H1 (cell line): Measurements from ENCODE around the gene MTHFS. TPM values are rescaled to one million over a fixed set of nuclear protein-coding genes. Genes with fewer than 3 reads are reported as not detected.

Experiments
- CTCF ChIA-PET: fragments of 300-600 bp; sonication (Branson Sonifier 250); formaldehyde crosslinking; loops from one replicate; lab custom pipeline; 2021; ENCODE audit not compliant: partially characterized antibody; lab: Charles Lee
- POLR2A ChIA-PET: fragments of 300-600 bp; sonication (Branson Sonifier 250); formaldehyde crosslinking; loops from one replicate; lab custom pipeline; 2021; ENCODE audit warnings: inconsistent platforms; ENCODE audit not compliant: partially characterized antibody; lab: Charles Lee
- DNase-seq, 2 experiments: peaks; one replicate each; pipeline versions ENCODE4 v3.0.0 to v3.0.0-alpha.2; 2010 to 2022; ENCODE audit warnings: low spot score in 2 of 2, low read depth in 1 of 2, mixed read lengths in 1 of 2
- FAIRE-seq: peaks from 2 replicates; lab custom pipeline; 2011; peaks lifted over from hg19 to GRCh38; lab: Jason Lieb, UNC
- H2AFZ ChIP-seq: 2 replicates; pipeline ENCODE4 v1.8.1; 2012; ENCODE audit warnings: low read length, inconsistent platforms
- H2AK5ac ChIP-seq: 2 replicates; pipeline ENCODE4 v1.6.1; 2013; ENCODE audit warnings: low read depth, low read length
- H2BK120ac ChIP-seq: replicated peaks from 2 replicates; pipeline ENCODE3; 2013; ENCODE audit warnings: low read depth, low read length, inconsistent platforms
- H2BK12ac ChIP-seq: 2 replicates; pipeline ENCODE4 v1.6.1; 2013; ENCODE audit warnings: low read depth, low read length
- H2BK15ac ChIP-seq: 2 replicates; pipeline ENCODE4 v1.6.1; 2013; ENCODE audit warnings: low read length
- H2BK20ac ChIP-seq: 2 replicates; pipeline ENCODE4 v1.6.1; 2013; ENCODE audit warnings: low read length
- H2BK5ac ChIP-seq: 2 replicates; pipeline ENCODE4 v1.6.1; 2013; ENCODE audit warnings: low read depth, low read length
- H3K14ac ChIP-seq: 2 replicates; pipeline ENCODE4 v1.6.1; 2013; ENCODE audit warnings: inconsistent platforms; ENCODE audit not compliant: insufficient read length
- H3K18ac ChIP-seq: 2 replicates; pipeline ENCODE4 v1.6.1; 2013; ENCODE audit warnings: low read length; ENCODE audit errors: extremely low read depth
- H3K23ac ChIP-seq: 2 replicates; pipeline ENCODE4 v1.6.1; 2013; ENCODE audit warnings: inconsistent platforms; ENCODE audit not compliant: insufficient read length
- H3K23me2 ChIP-seq: 2 replicates; pipeline ENCODE4 v1.6.1; 2013; ENCODE audit warnings: low read depth, low read length
- H3K27ac ChIP-seq: 2 replicates; pipeline ENCODE4 v1.6.1; 2011; ENCODE audit warnings: low read depth, low read length, inconsistent platforms
- H3K27me3 ChIP-seq, 4 experiments: replicated peaks in 1 of 4; 1 replicate in 1 of 4; 2 replicates in 3 of 4; pipeline versions ENCODE4 v1.6.1 to v1.8.1; 2011 to 2013; ENCODE audit warnings: low read length in 3 of 4, mild to moderate bottlenecking in 3 of 4, inconsistent platforms in 2 of 4, mixed read lengths in 2 of 4, moderate library complexity in 1 of 4; ENCODE audit not compliant: control insufficient read depth in 3 of 4, insufficient read depth in 3 of 4; ENCODE audit errors: extremely low read depth in 1 of 4
- H3K36me3 ChIP-seq, 4 experiments: 2 replicates each; pipeline versions ENCODE4 v1.6.1 to v1.8.1; 2011 to 2013; ENCODE audit warnings: mild to moderate bottlenecking in 4 of 4, low read length in 3 of 4, moderate library complexity in 2 of 4, control low read depth in 1 of 4, inconsistent platforms in 1 of 4; ENCODE audit not compliant: insufficient read depth in 4 of 4, control insufficient read depth in 2 of 4
- H3K4ac ChIP-seq: replicated peaks from 2 replicates; pipeline ENCODE3; 2013; ENCODE audit warnings: low read length, low read depth, mixed read lengths, inconsistent platforms; ENCODE audit not compliant: insufficient read length
- H3K4me1 ChIP-seq, 4 experiments: replicated peaks in 1 of 4; 1 replicate in 1 of 4; 2 replicates in 3 of 4; pipeline versions ENCODE4 v1.6.1 to v1.8.1; 2011 to 2013; ENCODE audit warnings: low read length in 3 of 4, inconsistent platforms in 2 of 4, mixed read lengths in 1 of 4; ENCODE audit not compliant: insufficient read depth in 4 of 4, control insufficient read depth in 3 of 4
- H3K4me2 ChIP-seq, 2 experiments: 2 replicates each; pipeline versions ENCODE4 v1.6.1 to v1.8.1; 2011 to 2013; ENCODE audit warnings: low read depth in 2 of 2, low read length in 2 of 2, control low read depth in 1 of 2, inconsistent platforms in 1 of 2, mild to moderate bottlenecking in 1 of 2; ENCODE audit not compliant: insufficient read depth in 1 of 2
- H3K4me3 ChIP-seq, 4 experiments: fragments of 200-600, 300-600 bp in 1 of 4; sonication (generic), shearing (Covaris generic), sonication (Bioruptor Twin) in 1 of 4; 2 replicates each; pipeline versions ENCODE4 v1.5.1 to v1.8.1; 2011 to 2016; ENCODE audit warnings: low read length in 4 of 4, low read depth in 3 of 4, control low read depth in 2 of 4, inconsistent platforms in 2 of 4, mild to moderate bottlenecking in 2 of 4, mixed read lengths in 1 of 4, moderate library complexity in 1 of 4; ENCODE audit not compliant: insufficient read depth in 2 of 4; ENCODE audit errors: extremely low read depth in 1 of 4
- H3K56ac ChIP-seq: replicated peaks from 2 replicates; pipeline ENCODE3; 2013; ENCODE audit warnings: low read depth, mild to moderate bottlenecking, mixed read lengths, low read length, inconsistent platforms; ENCODE audit not compliant: insufficient read length
- H3K79me1 ChIP-seq: 2 replicates; pipeline ENCODE4 v1.6.1; 2013; ENCODE audit warnings: low read depth, low read length, control low read depth
- H3K79me2 ChIP-seq, 2 experiments: 2 replicates each; pipeline versions ENCODE4 v1.6.1 to v1.8.1; 2012 to 2013; ENCODE audit warnings: low read length in 2 of 2, mild to moderate bottlenecking in 2 of 2, inconsistent platforms in 1 of 2; ENCODE audit not compliant: insufficient read depth in 2 of 2, control insufficient read depth in 1 of 2
- H3K9ac ChIP-seq, 4 experiments: replicated peaks in 1 of 4; 1 replicate in 1 of 4; 2 replicates in 3 of 4; pipeline versions ENCODE4 v1.6.1 to v1.8.1; 2011 to 2013; ENCODE audit warnings: low read depth in 3 of 4, low read length in 3 of 4, control low read depth in 2 of 4, mild to moderate bottlenecking in 2 of 4, moderate library complexity in 2 of 4, inconsistent platforms in 1 of 4; ENCODE audit errors: extremely low read depth in 1 of 4
- H3K9me3 ChIP-seq, 2 experiments: 2 replicates each; pipeline versions ENCODE4 v1.6.1 to v1.8.1; 2012 to 2013; ENCODE audit warnings: mild to moderate bottlenecking in 2 of 2, moderate library complexity in 2 of 2, control low read depth in 1 of 2, inconsistent platforms in 1 of 2, low read depth in 1 of 2, low read length in 1 of 2, mixed read lengths in 1 of 2; ENCODE audit not compliant: insufficient read depth in 2 of 2
- H4K20me1 ChIP-seq, 2 experiments: replicated peaks in 1 of 2; 2 replicates each; pipeline versions ENCODE3 to v1.8.1; 2011 to 2013; ENCODE audit warnings: inconsistent platforms in 2 of 2, low read length in 2 of 2, mild to moderate bottlenecking in 1 of 2; ENCODE audit not compliant: insufficient read depth in 2 of 2, control insufficient read depth in 1 of 2
- H4K5ac ChIP-seq: 2 replicates; pipeline ENCODE4 v1.6.1; 2013; ENCODE audit warnings: low read length, low read depth, mixed read lengths, inconsistent platforms; ENCODE audit not compliant: insufficient read length
- H4K8ac ChIP-seq: 2 replicates; pipeline ENCODE4 v1.8.0; 2013; ENCODE audit warnings: mild to moderate bottlenecking, moderate library complexity, low read length, inconsistent platforms; ENCODE audit not compliant: insufficient read depth; ENCODE audit errors: extremely low read depth
- H4K91ac ChIP-seq: replicated peaks from 2 replicates; pipeline ENCODE3; 2013; ENCODE audit warnings: low read length, mixed read lengths, inconsistent platforms; ENCODE audit not compliant: insufficient read length
- ATF3 ChIP-seq: IDR thresholded peaks from 2 replicates; pipeline ENCODE4 v1.6.1; 2011; ENCODE audit warnings: low read depth, mild to moderate bottlenecking, low read length; ENCODE audit not compliant: insufficient read depth
- EP300 ChIP-seq, 2 experiments: IDR thresholded peaks; 1 replicate in 1 of 2; 2 replicates in 1 of 2; pipeline ENCODE4 v1.6.1; 2011 to 2012; ENCODE audit warnings: low read depth in 2 of 2, low read length in 2 of 2, mild to moderate bottlenecking in 2 of 2, borderline replicate concordance in 1 of 2, inconsistent platforms in 1 of 2, moderate library complexity in 1 of 2
- HDAC2 ChIP-seq, 2 experiments: fragments of 300-600 bp in 1 of 2; sonication (generic) in 1 of 2; IDR thresholded peaks; 2 replicates each; pipeline ENCODE4 v1.6.1; 2011 to 2012; ENCODE audit warnings: low read depth in 2 of 2, low read length in 2 of 2, mild to moderate bottlenecking in 2 of 2, moderate library complexity in 2 of 2, borderline replicate concordance in 1 of 2, inconsistent platforms in 1 of 2
- MAFK ChIP-seq: IDR thresholded peaks from 2 replicates; pipeline ENCODE4 v1.6.1; 2012; ENCODE audit warnings: low read depth, mild to moderate bottlenecking, improper control_type of control experiment, low read length
- SIX5 ChIP-seq: IDR thresholded peaks from 2 replicates; pipeline ENCODE4 v1.6.1; 2011; ENCODE audit warnings: mild to moderate bottlenecking, low read depth, low read length
- TCF12 ChIP-seq: IDR thresholded peaks from 2 replicates; pipeline ENCODE4 v1.6.1; 2011; ENCODE audit warnings: low read depth, mild to moderate bottlenecking, low read length
- TEAD4 ChIP-seq: IDR thresholded peaks from 2 replicates; pipeline ENCODE4 v1.6.1; 2012; ENCODE audit warnings: low read depth, low read length, inconsistent platforms, mixed read lengths
- USF2 ChIP-seq: IDR thresholded peaks from 2 replicates; pipeline ENCODE4 v1.6.1; 2011; ENCODE audit warnings: low read length, improper control_type of control experiment
- WGBS, 2 experiments: shearing (Covaris generic) in 1 of 2; methylation state at CpG; one replicate each; pipeline versions ENCODE4 v1.1.6 to v1.1.7; 2013 to 2015; ENCODE audit warnings: low lambda C conversion rate in 2 of 2, mixed read lengths in 2 of 2, inconsistent platforms in 1 of 2, low coverage in 1 of 2, missing lambda C conversion rate in 1 of 2; ENCODE audit not compliant: insufficient replicate concordance in 2 of 2, insufficient coverage in 1 of 2, insufficient read length in 1 of 2; ENCODE audit errors: extremely low coverage in 1 of 2, missing lambda C conversion rate in 1 of 2; 5-methylcytosine and 5-hydroxymethylcytosine counted together
- polyA plus RNA-seq, 7 experiments: library from polyadenylated mRNA; depleted of rRNA in 3 of 7; stranded (reverse) in 5 of 7; unstranded in 2 of 7; fragments of >200 nt in 5 of 7; fragments of 200-250 nt in 2 of 7; gene quantifications; 1 replicate in 5 of 7; 2 replicates in 1 of 7; 4 replicates in 1 of 7; pipeline versions ENCODE4 v1.2.1 to v1.2.3, GENCODE V29; 2011 to 2013; ENCODE audit warnings: missing spikeins in 2 of 7, mixed read lengths in 2 of 7
- total RNA-seq: library from RNA; stranded (reverse); fragmentation: NEBNext Ultra II Directional; extraction: Animal tissue kit (Norgen Biotek cat#: 25700); gene quantifications from 2 replicates; pipeline ENCODE4 v1.2.1, GENCODE V29; 2021
- TF ChIP-seq, protein P1 (sequence below), 3 experiments: IDR thresholded peaks; 1 replicate in 2 of 3; 2 replicates in 1 of 3; pipeline versions ENCODE4 v1.5.1 to v1.6.1; 2011; ENCODE audit warnings: low read length in 3 of 3, mild to moderate bottlenecking in 3 of 3, inconsistent platforms in 2 of 3, low read depth in 1 of 3, moderate library complexity in 1 of 3; ENCODE audit not compliant: insufficient read depth in 1 of 3; ENCODE audit errors: control extremely low read depth in 1 of 3

MTHFS gene
- total and polyA plus RNA-seq, 2 of the 8 experiments (the other 6 are each of a cell fraction or from before 2014, with no cell fraction given): 27.3 to 37.2 TPM

DNA sequence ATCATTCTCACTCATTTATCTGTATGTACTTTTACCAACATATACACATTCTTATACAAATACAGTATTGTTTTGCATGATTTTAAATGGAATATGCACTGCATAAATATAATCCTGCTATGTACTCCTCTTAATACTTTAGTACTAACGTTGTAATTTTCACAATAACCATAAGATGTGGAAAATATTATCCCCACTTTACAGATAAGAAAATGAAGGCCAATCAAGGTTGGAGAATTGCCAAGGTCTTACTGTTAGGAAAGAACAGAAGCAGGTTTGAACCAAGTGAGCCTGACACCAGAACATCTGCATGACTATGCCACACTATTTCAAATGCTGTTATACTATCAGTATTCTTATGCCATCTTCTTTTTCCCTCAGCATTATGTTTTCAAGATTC is 41.3 kb upstream of the MTHFS start:
- H2AFZ ChIP-seq: no peak overlapping the region
- H3K79me1 ChIP-seq: no peaks in the 10 kb centered on the region
- no peak overlapping the region for H2BK15ac ChIP-seq
- CTCF ChIA-PET: no interaction called here
- no peak for FAIRE-seq
- no peak overlapping the region for H4K91ac ChIP-seq
- H3K4me1 ChIP-seq: no peaks in the 10 kb centered on the region; a peak in 1 of 7 replicates
- 86% methylated on average over 1 of the region's 1 CpG; no CpG with 5 or more reads in 1 of the 2 experiments for whole genome bisulfite sequencing, 2 experiments
- no peak overlapping the region for H3K14ac ChIP-seq
- no peak overlapping the region for H3K18ac ChIP-seq
- H3K4me2 ChIP-seq: no peak overlapping the region
- no peak overlapping the region for H2BK12ac ChIP-seq
- POLR2A ChIA-PET: no interaction called here
- no peak overlapping the region for H3K56ac ChIP-seq
- no peak overlapping the region for H4K5ac ChIP-seq
- no peaks in the 10 kb centered on the region for H3K27me3 ChIP-seq
- H3K9ac ChIP-seq: no peak overlapping the region
- H3K4me3 ChIP-seq: no peak overlapping the region
- H2BK20ac ChIP-seq: no peak overlapping the region
- H2BK120ac ChIP-seq: no peak overlapping the region
- no peak overlapping the region for H3K23ac ChIP-seq
- H3K9me3 ChIP-seq: no peaks in the 10 kb centered on the region
- H3K27ac ChIP-seq: no peak overlapping the region
- H3K79me2 ChIP-seq: no peaks in the 10 kb centered on the region
- TF ChIP-seq EP300 (IDR thresholded peaks at IDR 0.05; ENCODE audit: borderline replicate concordance in 1 of 2, low read depth in 2 of 2, low read length in 2 of 2) (no peak), TEAD4 (no peak), MAFK (no peak), USF2 (no peak), HDAC2 (IDR thresholded peaks at IDR 0.05; ENCODE audit: borderline replicate concordance in 1 of 2, low read depth in 2 of 2, low read length in 2 of 2) (no peak), TCF12 (no peak), ATF3 (no peak), SIX5 (no peak)
- TF ChIP-seq, protein P1, sequence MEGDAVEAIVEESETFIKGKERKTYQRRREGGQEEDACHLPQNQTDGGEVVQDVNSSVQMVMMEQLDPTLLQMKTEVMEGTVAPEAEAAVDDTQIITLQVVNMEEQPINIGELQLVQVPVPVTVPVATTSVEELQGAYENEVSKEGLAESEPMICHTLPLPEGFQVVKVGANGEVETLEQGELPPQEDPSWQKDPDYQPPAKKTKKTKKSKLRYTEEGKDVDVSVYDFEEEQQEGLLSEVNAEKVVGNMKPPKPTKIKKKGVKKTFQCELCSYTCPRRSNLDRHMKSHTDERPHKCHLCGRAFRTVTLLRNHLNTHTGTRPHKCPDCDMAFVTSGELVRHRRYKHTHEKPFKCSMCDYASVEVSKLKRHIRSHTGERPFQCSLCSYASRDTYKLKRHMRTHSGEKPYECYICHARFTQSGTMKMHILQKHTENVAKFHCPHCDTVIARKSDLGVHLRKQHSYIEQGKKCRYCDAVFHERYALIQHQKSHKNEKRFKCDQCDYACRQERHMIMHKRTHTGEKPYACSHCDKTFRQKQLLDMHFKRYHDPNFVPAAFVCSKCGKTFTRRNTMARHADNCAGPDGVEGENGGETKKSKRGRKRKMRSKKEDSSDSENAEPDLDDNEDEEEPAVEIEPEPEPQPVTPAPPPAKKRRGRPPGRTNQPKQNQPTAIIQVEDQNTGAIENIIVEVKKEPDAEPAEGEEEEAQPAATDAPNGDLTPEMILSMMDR (IDR thresholded peaks at IDR 0.05; ENCODE audit: control extremely low read depth in 1 of 3, insufficient read depth in 1 of 3, low read depth in 1 of 3, low read length in 3 of 3): no peak
- TF ChIP-seq, all 59 proteins: peak for 0
- Histone ChIP-seq H3K23me2 (no peaks in the 10 kb centered on the region), H2BK5ac (no peak overlapping the region), H3K4ac (no peak overlapping the region), H4K8ac (no peak overlapping the region), H4K20me1 (no peaks in the 10 kb centered on the region), H2AK5ac (no peak overlapping the region), H3K36me3 (no peaks in the 10 kb centered on the region)
- DNase-seq: no peak
